WTC11 (cell line): ENCODE results near the gene PRAC2. TPM values are rescaled to one million over a fixed set of nuclear protein-coding genes. Genes with fewer than 3 reads are reported as not detected.

Experiments
- ATAC-seq: fragments of 200-7000 bp; cut with Tn5 transposase; 2 replicates; pipeline ENCODE4 v1.10.0; 2021; ENCODE audit warnings: mild to moderate bottlenecking, moderate library complexity
- CTCF ChIA-PET: fragments of 300-600 bp; sonication (Branson Sonifier 250); formaldehyde crosslinking; loops from one replicate; lab custom pipeline; 2021; ENCODE audit warnings: antibody characterized with exemption; lab: Charles Lee
- POLR2A ChIA-PET: fragments of 350-600 bp; sonication (Branson Sonifier 250); formaldehyde crosslinking; loops from one replicate; lab custom pipeline; 2021; ENCODE audit warnings: antibody characterized with exemption; lab: Charles Lee
- DNase-seq: peaks from one replicate; pipeline ENCODE4 v3.0.0; 2021; ENCODE audit warnings: low spot score
- H3K27ac Mint-ChIP-seq: 2 replicates; pipeline ENCODE4 v1.8.0; 2021; ENCODE audit warnings: mixed read lengths
- H3K27me3 Mint-ChIP-seq: 2 replicates; pipeline ENCODE4 v1.8.0; 2021; ENCODE audit warnings: low read depth, mild to moderate bottlenecking, moderate library complexity, mixed read lengths
- H3K36me3 Mint-ChIP-seq: 2 replicates; pipeline ENCODE4 v1.8.0; 2021; ENCODE audit warnings: mixed read lengths
- H3K4me1 Mint-ChIP-seq: 2 replicates; pipeline ENCODE4 v1.8.0; 2022; ENCODE audit warnings: mixed read lengths
- H3K4me3 Mint-ChIP-seq: 2 replicates; pipeline ENCODE4 v1.8.0; 2021; ENCODE audit warnings: mild to moderate bottlenecking, moderate library complexity, mixed read lengths
- H3K9me3 Mint-ChIP-seq: 2 replicates; pipeline ENCODE4 v1.8.0; 2021; ENCODE audit warnings: mixed read lengths
- AFF4 ChIP-seq: sonication (generic); formaldehyde crosslinking; IDR thresholded peaks from 2 replicates; pipeline ENCODE4 v1.8.1; 2023; ENCODE audit warnings: mild to moderate bottlenecking, missing genetic modification reagents, borderline replicate concordance
- ATF2 ChIP-seq: sonication (generic); formaldehyde crosslinking; IDR thresholded peaks from 2 replicates; pipeline ENCODE4 v1.8.1; 2022; ENCODE audit warnings: low read depth, missing genetic modification reagents, borderline replicate concordance
- ATF6 ChIP-seq: sonication (generic); formaldehyde crosslinking; IDR thresholded peaks from 2 replicates; pipeline ENCODE4 v1.8.1; 2023; ENCODE audit warnings: mild to moderate bottlenecking, missing genetic modification reagents
- CBFB ChIP-seq: sonication (generic); formaldehyde crosslinking; IDR thresholded peaks from 2 replicates; pipeline ENCODE4 v1.8.1; 2022; ENCODE audit warnings: mild to moderate bottlenecking, low read depth, missing genetic modification reagents
- CREB1 ChIP-seq: sonication (generic); formaldehyde crosslinking; IDR thresholded peaks from 2 replicates; pipeline ENCODE4 v1.8.0; 2023; ENCODE audit warnings: mild to moderate bottlenecking, missing genetic modification reagents
- E2F4 ChIP-seq: sonication (generic); formaldehyde crosslinking; IDR thresholded peaks from 2 replicates; pipeline ENCODE4 v1.8.1; 2022; ENCODE audit warnings: low read depth, mild to moderate bottlenecking, moderate library complexity, missing genetic modification reagents, borderline replicate concordance
- GRHL2 ChIP-seq: fragments of 250-450 bp; sonication (Bioruptor Pico); IDR thresholded peaks from 2 replicates; pipeline ENCODE4 v1.8.0; 2022; ENCODE audit warnings: mild to moderate bottlenecking, moderate library complexity; ENCODE audit not compliant: insufficient replicate concordance, severe bottlenecking
- PRDM15 ChIP-seq: sonication (generic); formaldehyde crosslinking; IDR thresholded peaks from 2 replicates; pipeline ENCODE4 v1.8.0; 2022; ENCODE audit warnings: missing genetic modification reagents
- PREB ChIP-seq: sonication (generic); formaldehyde crosslinking; IDR thresholded peaks from 2 replicates; pipeline ENCODE4 v1.8.1; 2022; ENCODE audit warnings: mild to moderate bottlenecking, missing genetic modification reagents, moderate library complexity, borderline replicate concordance
- total RNA-seq: library from RNA; stranded (reverse); gene quantifications from 3 replicates; pipeline ENCODE4 v1.2.3, GENCODE V29; 2021

Gene PRAC2
- total RNA-seq, 1 experiment from 2014 or later = 22.3 TPM

GRCh38 chr17:48748718-48749566 lies 26.0 kb downstream of the PRAC2 start (continued):
- no peak for TF ChIP-seq E2F4 (CRISPR knock-in tag)

- POLR2A ChIA-PET = interaction anchor here (0.8 kb wide), 1 partner anchor 27 kb away, joined by 3 read pairs; the partner anchor contains the start of gene PRAC2
Measured at GRCh38 chr17:48749621-48750553, 26.9 kb downstream of the PRAC2 start.

More at GRCh38 chr17:48749621-48750553, 26.9 kb downstream of the PRAC2 start:
- CTCF ChIA-PET = interaction anchor here (0.8 to 3.9 kb wide), 7 partner anchors 25 to 134 kb away, joined by 3 to 25 read pairs (median 6); partner anchors contain the start of gene PRAC2
- no peak overlapping the region for H3K27ac Mint-ChIP-seq
- 0 out of 2 replicates have a peak, but pooled peaks cover 4% of the 10 kb centered on the region for H3K36me3 Mint-ChIP-seq
- H3K27me3 Mint-ChIP-seq = peaks cover 100% of the 10 kb centered on the region
- ATAC-seq (peak; percentile 18), DNase-seq (no peak)
- H3K4me3 Mint-ChIP-seq = no peak overlapping the region
- H3K9me3 Mint-ChIP-seq = no peaks in the 10 kb centered on the region
- TF ChIP-seq ATF6 (CRISPR knock-in tag) = no peak
- no peak for TF ChIP-seq CREB1 (CRISPR knock-in tag)
- no peak for TF ChIP-seq PREB (CRISPR knock-in tag)
- no peak for TF ChIP-seq ATF2 (CRISPR knock-in tag)
- no peak for TF ChIP-seq GRHL2 (CRISPR knock-in tag)
- no peak for TF ChIP-seq CBFB (CRISPR knock-in tag)
- no peak for TF ChIP-seq PRDM15 (CRISPR knock-in tag)
- no peak for TF ChIP-seq AFF4 (CRISPR knock-in tag)
- H3K4me1 Mint-ChIP-seq = peaks cover 43% of the 10 kb centered on the region
